ENCODE measurements around the gene SELENON.
A peak's percentile ranks its signal among the peaks of the same experiment; 100 is the strongest.

SELENON gene

GRCh38 chr1:25819491-25820246 is 19.7 kb downstream of the SELENON start, which contains the start of gene MTFR1L:
MTFR1L (plus strand) TSS chr1:25819954; CDS start chr1:25823105, 3,151 bp downstream.
- no peak within 1 kb of the TSS for H4K91ac ChIP-seq (ENCODE audit: low read depth, low read length, poor library complexity)
- no peaks in the 10 kb centered on the region for H3K9me3 ChIP-seq (replicated peaks in 1 of 2; ENCODE audit: control insufficient read depth in 2 of 2, insufficient read depth in 1 of 2, low read depth in 1 of 2, low read length in 2 of 2)
- no peak within 1 kb of the TSS for H2BK12ac ChIP-seq (ENCODE audit: low read length)
- peak within 1 kb of the TSS; percentile 91 for H2AFZ ChIP-seq (ENCODE audit: low read length)
- peak within 1 kb of the TSS; percentile 90 for H3K23ac ChIP-seq (ENCODE audit: low read depth, low read length, poor library complexity)
- H2BK5ac ChIP-seq (ENCODE audit: low read length): no peak within 1 kb of the TSS
- peaks cover 7% of the 10 kb centered on the region for H3K79me1 ChIP-seq (ENCODE audit: low read depth, low read length)
- no peak within 1 kb of the TSS for H2BK15ac ChIP-seq (ENCODE audit: low read length)
- H3K18ac ChIP-seq (ENCODE audit: low read length): peak within 1 kb of the TSS; percentile 96
- peak within 1 kb of the TSS; percentile 93 to 95 for H3K4me3 ChIP-seq (ENCODE audit: low read length in 2 of 2)
- peak within 1 kb of the TSS; percentile 44 for H2BK120ac ChIP-seq (ENCODE audit: low read depth, low read length)
- H4K8ac ChIP-seq (ENCODE audit: low read depth, low read length): no peak within 1 kb of the TSS
- peak within 1 kb of the TSS; percentile 88 for H3K4me2 ChIP-seq (ENCODE audit: insufficient read depth, low read length, poor library complexity, severe bottlenecking)
- no peaks in the 10 kb centered on the region for H3K27me3 ChIP-seq (ENCODE audit: control insufficient read depth in 3 of 3, insufficient read depth in 3 of 3, low read depth in 1 of 3, low read length in 3 of 3)
- peak within 1 kb of the TSS; percentile 98 for H3K9ac ChIP-seq (ENCODE audit: low read depth, low read length, poor library complexity)
- H2AK5ac ChIP-seq (ENCODE audit: low read depth, low read length): peak within 1 kb of the TSS; percentile 47
- peaks cover 10 to 18% of the 10 kb centered on the region in 2 donors for H3K4me1 ChIP-seq (ENCODE audit: control insufficient read depth in 2 of 2, insufficient read depth in 1 of 2, low read depth in 1 of 2, low read length in 2 of 2)
- peaks cover 7 to 40% of the 10 kb centered on the region in 2 donors for H3K36me3 ChIP-seq (replicated peaks in 1 of 2; ENCODE audit: control insufficient read depth in 2 of 2, insufficient read depth in 2 of 2, low read length in 2 of 2)
- H3K27ac ChIP-seq (replicated peaks; ENCODE audit: low read length): peak within 1 kb of the TSS; percentile 60
- WGBS, 2 donors (ENCODE audit: extremely low coverage in 2 of 2, insufficient read length in 2 of 2, insufficient replicate concordance in 1 of 2): no CpG with 5 or more reads among the region's 64 CpGs
- peak within 1 kb of the TSS; percentile 97 for H3K14ac ChIP-seq (ENCODE audit: low read length)
- H3K4ac ChIP-seq (ENCODE audit: low read length): no peak within 1 kb of the TSS
- peak; percentile 64 for DNase-seq (ENCODE audit: low spot score)

GRCh38 chr1:25820247-25821111 is 20.5 kb downstream of the SELENON start:
- H3K27ac ChIP-seq (replicated peaks; ENCODE audit: low read length): no peak overlapping the region

GRCh38 chr1:25821112-25821476 is 21.1 kb downstream of the SELENON start:
- H2BK120ac ChIP-seq (ENCODE audit: low read depth, low read length): no peak overlapping the region
- H3K79me1 ChIP-seq (ENCODE audit: low read depth, low read length): peaks cover 7% of the 10 kb centered on the region
- no peak overlapping the region for H3K4ac ChIP-seq (ENCODE audit: low read length)
- H3K4me3 ChIP-seq (ENCODE audit: low read length in 2 of 2): peak overlapping the region in 1 of 2 donors; percentile 93
- no peak for DNase-seq (ENCODE audit: low spot score)
- no peak overlapping the region for H3K14ac ChIP-seq (ENCODE audit: low read length)
- no peak overlapping the region for H2BK12ac ChIP-seq (ENCODE audit: low read length)
- no peak overlapping the region for H2AK5ac ChIP-seq (ENCODE audit: low read depth, low read length)
- peak overlapping the region; percentile 91 for H2AFZ ChIP-seq (ENCODE audit: low read length)
- no peak overlapping the region for H3K18ac ChIP-seq (ENCODE audit: low read length)
- H3K9ac ChIP-seq (ENCODE audit: low read depth, low read length, poor library complexity): peak overlapping the region; percentile 91
- H3K4me1 ChIP-seq (ENCODE audit: control insufficient read depth in 2 of 2, insufficient read depth in 1 of 2, low read depth in 1 of 2, low read length in 2 of 2): peaks cover 10 to 18% of the 10 kb centered on the region in 2 donors
- H2BK15ac ChIP-seq (ENCODE audit: low read length): no peak overlapping the region
- H2BK5ac ChIP-seq (ENCODE audit: low read length): no peak overlapping the region
- no peak overlapping the region for H4K91ac ChIP-seq (ENCODE audit: low read depth, low read length, poor library complexity)
- WGBS, 2 donors (ENCODE audit: extremely low coverage in 2 of 2, insufficient read length in 2 of 2, insufficient replicate concordance in 1 of 2): no CpG with 5 or more reads among the region's 10 CpGs
- H3K9me3 ChIP-seq (replicated peaks in 1 of 2; ENCODE audit: control insufficient read depth in 2 of 2, insufficient read depth in 1 of 2, low read depth in 1 of 2, low read length in 2 of 2): no peaks in the 10 kb centered on the region
- no peaks in the 10 kb centered on the region for H3K27me3 ChIP-seq (ENCODE audit: control insufficient read depth in 3 of 3, insufficient read depth in 3 of 3, low read depth in 1 of 3, low read length in 3 of 3)
- H4K8ac ChIP-seq (ENCODE audit: low read depth, low read length): no peak overlapping the region
- H3K23ac ChIP-seq (ENCODE audit: low read depth, low read length, poor library complexity): no peak overlapping the region
- peaks cover 0 to 38% of the 10 kb centered on the region in 2 donors for H3K36me3 ChIP-seq (replicated peaks in 1 of 2; ENCODE audit: control insufficient read depth in 2 of 2, insufficient read depth in 2 of 2, low read length in 2 of 2)
- H3K4me2 ChIP-seq (ENCODE audit: insufficient read depth, low read length, poor library complexity, severe bottlenecking): peak overlapping the region; percentile 88
- no peak overlapping the region for H3K27ac ChIP-seq (replicated peaks; ENCODE audit: low read length)

More at GRCh38 chr1:25820247-25821111, 20.5 kb downstream of the SELENON start:
- Histone ChIP-seq H3K4me1 (ENCODE audit: control insufficient read depth in 2 of 2, insufficient read depth in 1 of 2, low read depth in 1 of 2, low read length in 2 of 2) (peaks cover 10 to 18% of the 10 kb centered on the region in 2 donors), H3K4ac (ENCODE audit: low read length) (no peak overlapping the region), H2AFZ (ENCODE audit: low read length) (peak overlapping the region; percentile 91), H4K8ac (ENCODE audit: low read depth, low read length) (no peak overlapping the region), H3K23ac (ENCODE audit: low read depth, low read length, poor library complexity) (peak overlapping the region; percentile 90), H3K9ac (ENCODE audit: low read depth, low read length, poor library complexity) (peak overlapping the region; percentile 91), H3K4me3 (ENCODE audit: low read length in 2 of 2) (peak overlapping the region; percentile 93 to 95), H3K27me3 (ENCODE audit: control insufficient read depth in 3 of 3, insufficient read depth in 3 of 3, low read depth in 1 of 3, low read length in 3 of 3) (no peaks in the 10 kb centered on the region), H2BK15ac (ENCODE audit: low read length) (no peak overlapping the region), H3K79me1 (ENCODE audit: low read depth, low read length) (peaks cover 7% of the 10 kb centered on the region), H2BK120ac (ENCODE audit: low read depth, low read length) (peak overlapping the region; percentile 10), H4K91ac (ENCODE audit: low read depth, low read length, poor library complexity) (no peak overlapping the region), H3K36me3 (replicated peaks in 1 of 2; ENCODE audit: control insufficient read depth in 2 of 2, insufficient read depth in 2 of 2, low read length in 2 of 2) (peaks cover 4 to 38% of the 10 kb centered on the region in 2 donors), H2AK5ac (ENCODE audit: low read depth, low read length) (peak overlapping the region; percentile 15), H3K14ac (ENCODE audit: low read length) (peak overlapping the region; percentile 64), H3K18ac (ENCODE audit: low read length) (peak overlapping the region; percentile 60), H2BK5ac (ENCODE audit: low read length) (no peak overlapping the region), H3K4me2 (ENCODE audit: insufficient read depth, low read length, poor library complexity, severe bottlenecking) (peak overlapping the region; percentile 88), H3K9me3 (replicated peaks in 1 of 2; ENCODE audit: control insufficient read depth in 2 of 2, insufficient read depth in 1 of 2, low read depth in 1 of 2, low read length in 2 of 2) (no peaks in the 10 kb centered on the region), H2BK12ac (ENCODE audit: low read length) (no peak overlapping the region)
- no peak for DNase-seq (ENCODE audit: low spot score)
- WGBS, 2 donors (ENCODE audit: extremely low coverage in 2 of 2, insufficient read length in 2 of 2, insufficient replicate concordance in 1 of 2): no CpG with 5 or more reads among the region's 67 CpGs

All from neuronal stem cell (in vitro differentiated cells).